Glutamatergic neuron (in vitro differentiated cells): ENCODE data around the gene KCNJ5. TPM values are rescaled to one million over a fixed set of nuclear protein-coding genes. Genes with fewer than 3 reads are reported as not detected.

Experiments
- DNase-seq: peaks from one replicate; pipeline ENCODE4 v3.0.0; 2022
- H3K27ac Mint-ChIP-seq: one replicate; pipeline ENCODE4 v1.8.0; 2020; ENCODE audit warnings: mild to moderate bottlenecking, mixed read lengths, inconsistent platforms; ENCODE audit not compliant: unreplicated experiment
- H3K27me3 Mint-ChIP-seq: one replicate; pipeline ENCODE4 v1.8.0; 2020; ENCODE audit warnings: mild to moderate bottlenecking, moderate library complexity, mixed read lengths, inconsistent platforms; ENCODE audit not compliant: unreplicated experiment
- H3K36me3 Mint-ChIP-seq: one replicate; pipeline ENCODE4 v1.8.0; 2020; ENCODE audit warnings: mild to moderate bottlenecking, mixed read lengths, inconsistent platforms; ENCODE audit not compliant: unreplicated experiment
- H3K4me1 Mint-ChIP-seq: one replicate; pipeline ENCODE4 v1.8.0; 2020; ENCODE audit warnings: mild to moderate bottlenecking, low read depth, mixed read lengths, inconsistent platforms; ENCODE audit not compliant: unreplicated experiment
- H3K4me3 Mint-ChIP-seq: one replicate; pipeline ENCODE4 v1.8.0; 2020; ENCODE audit warnings: mild to moderate bottlenecking, mixed read lengths, inconsistent platforms; ENCODE audit not compliant: unreplicated experiment
- H3K9me3 Mint-ChIP-seq: one replicate; pipeline ENCODE4 v1.8.0; 2020; ENCODE audit warnings: mild to moderate bottlenecking, moderate library complexity, mixed read lengths, inconsistent platforms; ENCODE audit not compliant: unreplicated experiment
- total RNA-seq: library from RNA; stranded (reverse); fragmentation: NEBNext Ultra II Directional; extraction: Animal tissue kit (Norgen Biotek cat#: 25700); gene quantifications from one replicate; pipeline ENCODE4 v1.2.1, GENCODE V29; 2021; ENCODE audit not compliant: unreplicated experiment
- TF ChIP-seq, protein P1 (sequence below): fragments of 200-600 bp; sonication (generic); IDR thresholded peaks from one replicate; pipeline ENCODE4 v1.5.0; 2021; ENCODE audit not compliant: partially characterized antibody, unreplicated experiment

KCNJ5 gene
- total RNA-seq, 1 donor from 2014 or later: 0.34 TPM

DNA sequence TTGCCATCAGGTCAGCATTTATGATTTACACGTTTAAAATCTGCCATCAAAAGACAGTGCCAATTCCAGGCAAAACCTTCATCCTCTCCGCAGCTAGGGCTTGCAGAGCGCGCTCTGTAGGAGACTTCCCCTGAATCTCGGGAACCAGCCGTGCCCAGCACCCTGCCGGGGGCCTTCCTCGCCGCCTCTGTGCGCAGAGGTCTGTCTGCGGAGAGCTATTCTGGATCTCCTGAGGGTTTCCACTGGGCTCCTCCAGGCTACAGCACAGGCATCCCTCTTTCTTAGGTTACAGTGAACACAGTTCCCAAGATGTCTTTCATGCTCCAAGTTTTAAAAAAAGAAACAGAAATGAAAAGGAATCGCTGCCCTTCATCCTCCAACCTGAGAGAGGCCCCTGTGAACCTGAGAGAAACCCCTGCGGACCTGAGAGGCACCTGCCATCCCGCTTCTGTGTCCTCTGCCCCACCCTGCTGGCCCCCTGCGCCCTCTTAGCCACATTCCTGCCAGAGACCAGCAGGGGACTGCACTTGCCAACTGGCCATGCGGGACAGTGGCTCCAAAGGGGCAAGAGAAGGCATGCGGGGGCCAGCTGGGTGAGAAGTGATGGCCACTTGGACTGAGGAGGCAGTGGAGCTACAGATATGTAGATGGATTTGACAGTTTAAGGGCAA lies 35.4 kb downstream of the KCNJ5 start:
- TF ChIP-seq, protein P1, sequence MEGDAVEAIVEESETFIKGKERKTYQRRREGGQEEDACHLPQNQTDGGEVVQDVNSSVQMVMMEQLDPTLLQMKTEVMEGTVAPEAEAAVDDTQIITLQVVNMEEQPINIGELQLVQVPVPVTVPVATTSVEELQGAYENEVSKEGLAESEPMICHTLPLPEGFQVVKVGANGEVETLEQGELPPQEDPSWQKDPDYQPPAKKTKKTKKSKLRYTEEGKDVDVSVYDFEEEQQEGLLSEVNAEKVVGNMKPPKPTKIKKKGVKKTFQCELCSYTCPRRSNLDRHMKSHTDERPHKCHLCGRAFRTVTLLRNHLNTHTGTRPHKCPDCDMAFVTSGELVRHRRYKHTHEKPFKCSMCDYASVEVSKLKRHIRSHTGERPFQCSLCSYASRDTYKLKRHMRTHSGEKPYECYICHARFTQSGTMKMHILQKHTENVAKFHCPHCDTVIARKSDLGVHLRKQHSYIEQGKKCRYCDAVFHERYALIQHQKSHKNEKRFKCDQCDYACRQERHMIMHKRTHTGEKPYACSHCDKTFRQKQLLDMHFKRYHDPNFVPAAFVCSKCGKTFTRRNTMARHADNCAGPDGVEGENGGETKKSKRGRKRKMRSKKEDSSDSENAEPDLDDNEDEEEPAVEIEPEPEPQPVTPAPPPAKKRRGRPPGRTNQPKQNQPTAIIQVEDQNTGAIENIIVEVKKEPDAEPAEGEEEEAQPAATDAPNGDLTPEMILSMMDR: no peak
- no peaks in the 10 kb centered on the region for H3K36me3 Mint-ChIP-seq
- no peak overlapping the region for H3K4me3 Mint-ChIP-seq
- H3K4me1 Mint-ChIP-seq: peaks cover 46% of the 10 kb centered on the region
- no peak for DNase-seq
- peaks cover 10% of the 10 kb centered on the region for H3K9me3 Mint-ChIP-seq
- H3K27ac Mint-ChIP-seq: no peak overlapping the region
- peaks cover 16% of the 10 kb centered on the region for H3K27me3 Mint-ChIP-seq

DNA sequence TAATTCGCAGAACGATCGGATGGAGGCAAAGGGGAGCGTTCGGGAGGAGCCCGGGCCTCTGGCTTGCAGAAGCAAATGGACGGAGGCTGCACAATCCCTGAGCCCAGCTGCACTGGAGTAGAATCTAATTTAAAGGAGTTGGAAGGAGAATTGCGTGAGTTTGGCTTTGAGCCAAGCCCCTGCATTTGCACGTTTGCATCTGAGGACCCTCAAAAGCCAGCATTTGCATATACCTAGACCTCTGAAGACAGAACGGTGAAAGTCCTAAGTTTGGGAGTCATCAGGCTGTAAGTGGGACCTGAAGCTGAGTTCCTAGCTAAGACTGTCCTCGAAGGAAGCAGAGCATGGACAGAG lies 35.9 kb downstream of the KCNJ5 start:
- Mint-ChIP-seq H3K4me1 (peaks cover 50% of the 10 kb centered on the region), H3K9me3 (peaks cover 5% of the 10 kb centered on the region), H3K36me3 (no peaks in the 10 kb centered on the region), H3K27me3 (peaks cover 16% of the 10 kb centered on the region), H3K4me3 (no peak overlapping the region), H3K27ac (no peak overlapping the region)
- no peak for DNase-seq
- TF ChIP-seq, protein P1: no peak

DNA sequence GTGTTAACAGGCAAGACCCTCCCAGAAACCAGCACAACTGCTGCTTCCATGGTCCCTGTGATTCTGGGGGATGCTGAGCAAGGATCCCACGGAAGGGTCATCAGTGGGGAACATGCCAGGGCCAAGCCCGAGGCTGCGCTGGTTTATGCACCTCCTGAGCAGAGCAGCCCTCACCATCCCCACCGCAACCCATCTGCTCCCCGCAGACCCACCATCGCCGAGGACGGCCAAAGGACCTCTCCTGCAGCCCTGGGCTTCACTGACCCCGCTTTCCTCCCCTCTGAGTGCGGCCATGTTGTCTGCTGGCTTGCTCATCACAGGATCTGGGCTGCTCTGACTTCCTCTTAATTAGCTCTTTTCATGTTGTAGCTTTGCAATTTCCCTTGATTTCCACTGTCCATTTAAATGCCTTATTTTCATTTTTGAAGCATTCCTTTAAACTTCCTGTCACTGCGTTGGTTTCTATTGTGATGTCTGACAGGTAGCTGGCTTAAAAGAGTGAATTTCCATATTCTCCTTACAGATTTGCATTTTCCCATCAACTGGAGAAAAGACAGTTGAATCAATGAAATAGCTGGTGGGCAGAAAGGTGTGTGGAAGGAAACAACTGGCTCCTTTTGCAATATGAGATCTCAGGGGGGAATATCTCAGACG lies 36.7 kb downstream of the KCNJ5 start:
- TF ChIP-seq, protein P1: no peak
- H3K4me1 Mint-ChIP-seq: peaks cover 53% of the 10 kb centered on the region
- H3K4me3 Mint-ChIP-seq: no peak overlapping the region
- H3K36me3 Mint-ChIP-seq: no peaks in the 10 kb centered on the region
- peaks cover 5% of the 10 kb centered on the region for H3K9me3 Mint-ChIP-seq
- H3K27me3 Mint-ChIP-seq: peaks cover 16% of the 10 kb centered on the region
- DNase-seq: no peak
- H3K27ac Mint-ChIP-seq: no peak overlapping the region

DNA sequence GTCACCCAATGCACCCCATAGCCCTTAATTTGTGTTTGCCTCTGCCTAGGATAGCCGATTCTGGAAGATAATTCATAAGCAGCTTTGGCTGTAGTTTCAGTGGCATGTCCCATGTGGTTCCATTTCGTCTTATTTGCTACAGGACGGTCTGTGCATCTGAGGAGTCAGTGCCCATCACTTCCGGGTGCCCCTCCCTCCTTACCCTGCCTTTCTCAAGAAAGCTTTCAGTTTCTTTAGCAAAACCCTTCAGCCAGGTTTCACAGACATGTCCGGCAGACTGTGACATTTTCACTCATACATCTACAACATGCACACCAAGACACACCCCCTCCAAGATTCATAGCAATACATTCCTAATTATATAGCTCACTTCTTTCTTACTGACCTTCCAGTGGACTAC lies 37.2 kb downstream of the KCNJ5 start:
- H3K27me3 Mint-ChIP-seq: peaks cover 16% of the 10 kb centered on the region
- no peaks in the 10 kb centered on the region for H3K36me3 Mint-ChIP-seq
- DNase-seq: no peak
- TF ChIP-seq, protein P1: no peak
- H3K4me3 Mint-ChIP-seq: no peak overlapping the region
- peaks cover 5% of the 10 kb centered on the region for H3K9me3 Mint-ChIP-seq
- no peak overlapping the region for H3K27ac Mint-ChIP-seq
- peaks cover 55% of the 10 kb centered on the region for H3K4me1 Mint-ChIP-seq

DNA sequence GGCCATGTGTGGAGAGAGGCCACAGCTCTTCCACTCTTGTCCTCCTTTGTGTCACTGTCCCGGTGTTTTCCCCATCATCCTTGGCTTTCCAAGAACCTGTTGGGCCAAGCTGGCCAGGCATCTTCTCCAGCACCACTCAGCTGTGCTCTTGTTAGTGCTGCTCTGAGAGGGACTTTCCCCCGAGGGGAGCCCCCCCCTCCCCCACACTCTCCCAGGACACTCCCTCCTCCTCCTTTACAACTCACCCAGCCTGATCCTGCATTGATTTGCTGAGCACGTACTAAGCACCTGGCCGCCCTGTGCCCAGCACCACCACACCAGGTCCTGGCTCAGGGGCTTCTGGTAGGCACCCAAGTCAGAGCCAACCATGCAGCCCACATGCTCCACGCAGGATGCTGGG lies 38.3 kb downstream of the KCNJ5 start:
- peaks cover 5% of the 10 kb centered on the region for H3K9me3 Mint-ChIP-seq
- TF ChIP-seq, protein P1: no peak
- no peak for DNase-seq
- peak overlapping the region; percentile 24 for H3K27ac Mint-ChIP-seq
- peaks cover 48% of the 10 kb centered on the region for H3K4me1 Mint-ChIP-seq
- H3K36me3 Mint-ChIP-seq: no peaks in the 10 kb centered on the region
- H3K4me3 Mint-ChIP-seq: peak overlapping the region; percentile 8
- H3K27me3 Mint-ChIP-seq: peaks cover 14% of the 10 kb centered on the region
